Measurements from ENCODE around the gene PRMT7. TPM values are rescaled to one million over a fixed set of nuclear protein-coding genes. Genes with fewer than 3 reads are reported as not detected.

Gene PRMT7
- total RNA-seq, 1 donor from 2014 or later = 32.9 TPM

DNA sequence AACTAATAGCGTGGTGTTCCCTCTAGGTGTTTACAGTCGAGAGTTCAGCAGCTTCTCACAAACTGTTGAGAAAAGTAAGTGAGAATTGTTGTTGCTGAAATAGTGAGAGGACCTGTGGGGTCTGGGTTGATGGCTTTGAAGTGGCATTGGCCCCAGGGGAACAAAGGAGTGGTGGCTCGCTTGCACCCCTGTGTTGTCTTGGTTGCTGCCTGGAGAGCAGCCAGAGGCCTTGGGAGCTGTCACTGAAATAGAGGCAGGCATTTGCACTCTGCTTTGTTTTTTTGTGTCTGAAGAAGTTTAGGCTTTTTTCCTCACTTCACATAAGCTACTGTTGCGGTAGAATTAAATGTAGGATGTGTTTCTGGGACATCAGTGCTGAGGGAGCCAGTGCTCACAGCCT is 36.8 kb downstream of the PRMT7 start:
- no peak for DNase-seq (ENCODE audit: low read depth, low spot score)

DNA sequence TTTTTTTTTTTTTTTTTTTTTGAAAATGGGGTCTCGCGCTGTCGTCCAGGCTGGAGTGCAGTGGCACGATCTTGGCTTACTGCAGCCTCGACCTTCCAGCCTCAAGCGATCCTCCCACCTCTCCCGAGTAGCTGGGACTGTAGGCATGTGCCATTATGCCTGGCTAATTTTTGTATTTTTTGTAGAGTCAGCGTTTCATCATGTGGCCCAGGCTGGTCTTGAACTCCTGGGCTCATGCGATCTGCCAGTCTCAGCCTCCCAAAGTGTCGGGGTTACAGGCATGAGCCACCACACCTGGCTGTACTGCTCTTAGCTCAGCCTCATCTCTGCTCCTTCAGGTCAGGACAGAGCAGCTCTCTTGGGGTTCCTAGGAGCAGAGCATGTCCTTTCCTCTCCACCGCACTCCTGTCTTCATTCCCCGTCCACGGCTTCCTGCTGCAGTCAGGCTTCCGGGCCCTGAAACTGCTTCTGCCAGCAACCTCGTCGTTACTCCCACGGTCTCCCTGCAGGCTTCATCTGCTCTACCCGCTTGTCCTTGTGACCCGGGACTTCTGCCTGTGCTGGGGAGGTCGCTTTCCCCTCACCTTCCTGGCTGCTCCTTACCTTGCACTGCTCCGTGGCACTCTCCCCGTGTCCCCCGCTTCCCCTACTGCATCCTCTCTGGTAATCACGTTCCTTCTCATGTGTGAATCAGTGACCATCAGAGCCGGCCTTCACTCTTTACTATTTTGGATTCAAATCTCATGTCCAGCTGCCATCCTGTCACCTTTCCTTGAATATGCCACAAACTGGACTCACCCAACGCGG is 38.0 kb downstream of the PRMT7 start:
- no peak for DNase-seq (ENCODE audit: low read depth, low spot score)

DNA sequence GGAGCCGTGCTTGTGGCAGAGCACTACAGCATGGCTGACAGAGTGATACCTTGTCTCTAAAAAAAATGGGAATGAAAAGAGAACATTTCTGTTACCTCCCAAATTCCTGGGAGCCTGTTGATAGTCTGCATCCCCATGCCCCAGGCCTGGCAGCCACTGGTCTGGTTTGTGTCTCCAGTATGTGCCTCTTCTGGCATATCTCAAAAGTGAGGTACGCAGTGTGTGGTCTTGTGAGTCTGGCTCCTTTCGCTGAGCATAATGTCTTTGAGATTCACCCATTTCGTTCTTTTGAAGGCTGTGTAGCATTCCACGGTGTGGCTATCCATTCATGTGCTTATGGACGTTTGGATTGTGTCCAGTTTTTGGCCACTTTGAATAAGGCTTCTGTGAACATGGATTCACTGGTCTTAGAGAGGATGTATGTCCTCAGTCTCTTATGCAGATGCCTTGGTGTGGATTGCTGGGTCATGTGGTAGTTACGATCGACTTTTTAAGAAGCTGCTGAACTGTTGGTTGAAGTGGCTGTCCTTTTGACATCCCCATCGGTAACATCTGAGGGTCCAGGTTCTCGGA is 39.1 kb downstream of the PRMT7 start:
- DNase-seq (ENCODE audit: low read depth, low spot score) = no peak

DNA sequence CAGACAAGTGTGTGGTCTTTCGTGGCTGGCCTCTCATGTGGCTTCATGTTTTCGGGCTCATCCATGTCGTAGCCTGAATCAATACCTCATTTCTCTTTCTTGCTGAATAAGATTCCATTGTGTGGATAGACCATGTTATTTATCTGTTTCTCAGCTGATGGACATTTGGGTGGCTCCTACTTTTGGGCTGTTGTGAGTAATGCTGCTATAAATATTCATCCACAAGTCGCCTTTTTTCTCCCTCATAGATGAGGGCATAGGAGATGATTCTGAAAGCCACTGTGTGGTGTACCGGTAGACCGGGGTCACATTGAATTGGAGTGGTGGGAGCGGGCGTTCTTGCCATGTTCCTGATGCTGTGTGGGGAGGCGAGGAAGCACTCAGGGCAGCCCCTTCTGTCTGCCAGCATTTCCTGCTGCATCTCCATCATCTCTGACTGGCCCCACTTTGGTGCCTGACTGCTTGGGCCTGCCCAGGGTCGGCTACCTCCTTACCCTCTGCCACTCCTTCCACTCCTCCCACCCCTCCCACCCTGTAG is 40.1 kb downstream of the PRMT7 start:
- no peak for DNase-seq (ENCODE audit: low read depth, low spot score)

DNA sequence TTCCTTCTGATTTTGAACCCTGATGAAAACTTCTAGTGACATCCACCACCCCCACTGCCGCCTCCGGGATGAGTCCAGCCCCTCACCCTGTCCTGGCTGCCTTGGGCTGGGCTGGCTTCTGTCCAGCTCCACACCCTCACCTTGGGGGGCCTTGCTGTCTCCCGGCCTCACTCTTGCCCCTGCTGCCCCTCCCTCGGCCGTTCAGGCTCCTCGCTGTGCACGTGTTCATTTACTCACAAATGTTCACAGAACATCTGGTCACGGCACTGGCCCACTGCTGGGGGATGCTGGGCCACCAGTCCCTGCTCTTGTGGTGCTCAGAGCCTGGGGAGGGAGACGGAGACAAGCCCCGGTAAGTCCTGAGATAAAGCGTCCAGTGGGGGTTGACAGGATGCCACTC is 40.6 kb downstream of the PRMT7 start:
- DNase-seq (ENCODE audit: low read depth, low spot score) = no peak

DNA sequence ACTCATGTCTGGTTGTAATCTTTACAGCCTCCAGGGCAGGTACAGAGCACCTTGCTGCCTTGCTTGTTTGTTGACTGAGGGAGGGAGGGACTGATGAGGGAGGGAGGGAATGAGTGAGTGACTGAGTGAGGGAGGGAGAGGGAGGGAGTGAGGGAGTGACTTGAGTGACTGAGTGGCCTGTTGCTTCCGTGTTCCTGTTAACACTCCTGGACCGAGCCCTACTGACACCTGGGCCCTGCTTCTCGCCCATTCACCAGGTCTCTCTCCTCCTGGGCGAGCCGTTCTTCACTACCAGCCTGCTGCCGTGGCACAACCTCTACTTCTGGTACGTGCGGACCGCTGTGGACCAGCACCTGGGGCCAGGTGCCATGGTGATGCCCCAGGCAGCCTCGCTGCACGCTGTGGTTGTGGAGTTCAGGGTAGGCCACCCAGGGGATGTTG is 41.2 kb downstream of the PRMT7 start:
- DNase-seq (ENCODE audit: low read depth, low spot score) = no peak

DNA sequence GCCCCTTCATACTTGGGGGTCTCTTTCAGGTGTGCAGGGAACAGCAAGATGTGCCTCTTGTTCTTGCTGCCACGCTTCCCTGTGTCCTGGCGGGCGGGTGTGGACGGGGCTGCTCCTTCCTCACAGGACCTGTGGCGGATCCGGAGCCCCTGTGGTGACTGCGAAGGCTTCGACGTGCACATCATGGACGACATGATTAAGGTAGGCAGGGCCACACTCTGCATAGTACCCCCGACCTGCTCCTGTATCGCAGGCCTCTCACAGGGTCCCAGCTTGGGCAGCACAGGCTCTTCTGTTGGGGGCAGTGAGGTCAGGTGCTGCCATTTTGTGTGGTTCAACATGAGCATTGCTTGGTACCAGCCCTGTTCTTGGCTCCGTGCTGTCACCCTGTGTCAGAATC is 42.5 kb downstream of the PRMT7 start:
- DNase-seq (ENCODE audit: low read depth, low spot score) = no peak

DNA sequence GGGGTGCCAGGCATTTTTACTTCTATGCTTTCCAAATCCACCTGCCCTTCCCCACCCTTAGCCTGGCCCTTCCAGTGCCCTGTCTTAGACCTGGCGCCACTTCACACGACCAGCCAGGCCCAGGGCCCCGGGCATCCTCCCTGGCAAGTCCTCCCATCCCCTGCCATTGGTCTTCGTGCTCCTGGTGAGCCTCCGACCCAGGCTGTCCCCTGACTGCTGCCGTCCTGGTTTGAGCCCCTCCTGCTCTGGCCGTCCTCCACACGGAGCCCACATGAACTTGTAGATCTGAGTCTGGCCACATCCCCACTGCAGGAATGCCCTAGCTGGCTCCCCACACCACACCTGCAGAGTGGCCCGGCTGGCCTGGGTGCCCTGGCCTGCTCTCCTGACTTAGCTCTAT is 44.0 kb downstream of the PRMT7 start:
- DNase-seq (ENCODE audit: low read depth, low spot score) = no peak

DNA sequence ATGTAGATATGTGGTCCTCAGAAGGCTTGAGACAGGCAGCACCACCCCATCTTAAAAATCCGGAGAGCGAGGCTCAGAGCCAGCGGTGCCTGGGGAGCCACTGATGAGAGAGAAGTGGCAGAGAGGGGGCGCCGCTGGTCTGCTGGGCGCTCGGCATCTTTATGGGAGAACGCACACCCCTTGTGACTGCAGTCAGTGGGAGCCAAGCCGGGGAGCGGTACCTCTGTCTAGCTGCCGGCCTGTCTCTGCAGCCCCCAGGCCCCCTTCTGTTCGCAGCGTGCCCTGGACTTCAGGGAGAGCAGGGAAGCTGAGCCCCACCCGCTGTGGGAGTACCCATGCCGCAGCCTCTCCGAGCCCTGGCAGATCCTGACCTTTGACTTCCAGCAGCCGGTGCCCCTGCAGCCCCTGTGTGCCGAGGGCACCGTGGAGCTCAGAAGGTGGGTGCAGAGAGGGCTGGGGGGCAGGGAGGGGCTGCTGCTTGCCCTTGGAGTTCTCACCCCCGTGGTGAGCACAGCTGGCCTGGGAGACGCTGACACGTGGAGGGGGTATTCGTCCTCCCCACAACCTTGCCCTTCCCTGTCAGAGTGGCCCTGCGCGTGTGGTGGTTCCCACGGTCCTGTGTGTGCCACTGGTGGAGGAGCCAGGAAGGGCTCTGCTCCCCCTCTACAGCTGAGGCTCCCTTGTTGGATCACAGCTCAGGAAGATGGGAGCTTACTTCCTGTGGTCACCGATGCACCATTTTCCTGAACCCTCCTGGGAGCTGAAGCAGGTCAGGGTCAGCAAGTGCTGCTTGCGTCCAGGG is 44.8 kb downstream of the PRMT7 start:
- no peak for DNase-seq (ENCODE audit: low read depth, low spot score)

DNA sequence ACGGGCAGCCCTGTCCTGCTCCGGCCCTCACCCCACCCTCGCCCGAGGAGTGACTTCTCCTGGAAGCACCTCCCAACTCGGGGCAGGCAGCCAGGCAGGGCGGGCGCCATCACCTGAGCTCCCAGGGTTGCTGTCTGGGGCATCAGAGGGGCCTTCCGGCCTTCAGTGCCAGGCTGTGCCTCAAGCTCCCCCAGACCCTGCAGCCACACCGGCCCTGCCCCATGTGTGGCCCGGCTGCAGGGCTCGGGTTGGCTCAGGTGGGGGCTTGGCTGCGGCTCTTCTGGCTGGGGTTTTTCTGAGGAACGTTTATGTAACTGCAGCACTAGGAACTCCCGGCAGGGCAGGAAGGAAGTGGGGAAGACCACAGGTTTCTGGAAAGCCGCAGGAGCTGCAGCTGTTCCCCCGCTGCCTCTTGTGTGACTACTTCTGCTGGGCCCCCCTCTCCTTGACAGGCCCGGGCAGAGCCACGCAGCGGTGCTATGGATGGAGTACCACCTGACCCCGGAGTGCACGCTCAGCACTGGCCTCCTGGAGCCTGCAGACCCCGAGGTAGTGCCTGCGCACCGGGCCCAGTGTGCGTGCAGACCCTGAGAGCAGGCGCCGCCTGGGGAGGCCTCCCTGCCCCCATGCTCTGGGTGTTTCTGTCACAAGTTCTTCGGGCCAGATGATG is 45.6 kb downstream of the PRMT7 start:
- no peak for DNase-seq (ENCODE audit: low read depth, low spot score)

DNA sequence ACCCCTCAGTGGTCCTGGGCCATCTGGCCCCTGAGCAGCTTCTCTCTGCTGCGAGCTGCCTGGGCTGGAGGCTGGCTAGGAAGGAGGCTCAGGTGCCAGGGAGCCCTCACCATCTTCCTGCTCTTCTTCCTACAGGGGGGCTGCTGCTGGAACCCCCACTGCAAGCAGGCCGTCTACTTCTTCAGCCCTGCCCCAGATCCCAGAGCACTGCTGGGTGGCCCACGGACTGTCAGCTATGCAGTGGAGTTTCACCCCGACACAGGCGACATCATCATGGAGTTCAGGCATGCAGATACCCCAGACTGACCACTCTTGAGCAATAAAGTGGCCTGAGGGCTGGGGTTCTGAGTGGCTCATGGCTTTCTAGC is 46.1 kb downstream of the PRMT7 start:
- no peak for DNase-seq (ENCODE audit: low read depth, low spot score)

DNA sequence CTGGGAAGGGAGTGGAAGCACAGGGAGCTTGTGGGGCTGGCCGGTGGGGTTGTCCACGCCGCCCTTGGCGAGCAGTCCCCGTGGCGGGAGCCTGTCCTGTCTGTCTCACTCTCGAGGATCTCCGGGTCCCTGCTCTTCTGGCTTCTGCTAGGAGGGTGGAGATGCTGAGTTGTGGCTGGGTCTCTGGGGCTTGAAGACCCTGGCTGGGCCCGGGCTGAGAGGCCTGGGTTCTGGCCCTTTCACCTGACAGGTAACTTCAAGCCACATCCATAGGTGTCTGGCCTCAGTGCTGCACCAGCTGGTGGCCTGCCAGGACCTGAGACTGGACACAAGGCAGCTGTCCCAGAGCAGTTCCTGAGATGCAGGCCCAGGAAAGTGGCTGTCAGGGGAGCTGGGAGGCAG is 46.7 kb downstream of the PRMT7 start:
- no peak for DNase-seq (ENCODE audit: low read depth, low spot score)

DNA sequence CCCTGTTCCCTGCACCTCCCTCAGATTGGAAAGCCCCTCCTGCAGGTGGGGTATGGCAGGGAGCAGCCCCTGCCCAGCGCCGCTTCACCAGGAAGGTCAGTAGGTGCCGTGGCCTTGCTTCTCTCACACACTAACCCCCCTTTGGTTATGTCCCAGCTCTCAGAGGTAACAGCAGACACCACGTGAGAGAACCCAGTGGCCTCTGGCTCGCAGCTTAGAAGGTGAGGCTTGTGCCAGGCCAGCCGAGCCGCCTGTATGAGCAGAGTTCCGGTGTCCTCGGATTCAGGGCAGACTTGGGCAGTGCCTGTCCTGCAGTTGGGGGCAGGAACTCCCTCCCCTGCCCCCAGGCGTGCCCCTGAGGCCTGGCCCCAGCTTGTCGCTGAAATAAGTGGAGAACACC is 47.1 kb downstream of the PRMT7 start:
- no peak for DNase-seq (ENCODE audit: low read depth, low spot score)

DNA sequence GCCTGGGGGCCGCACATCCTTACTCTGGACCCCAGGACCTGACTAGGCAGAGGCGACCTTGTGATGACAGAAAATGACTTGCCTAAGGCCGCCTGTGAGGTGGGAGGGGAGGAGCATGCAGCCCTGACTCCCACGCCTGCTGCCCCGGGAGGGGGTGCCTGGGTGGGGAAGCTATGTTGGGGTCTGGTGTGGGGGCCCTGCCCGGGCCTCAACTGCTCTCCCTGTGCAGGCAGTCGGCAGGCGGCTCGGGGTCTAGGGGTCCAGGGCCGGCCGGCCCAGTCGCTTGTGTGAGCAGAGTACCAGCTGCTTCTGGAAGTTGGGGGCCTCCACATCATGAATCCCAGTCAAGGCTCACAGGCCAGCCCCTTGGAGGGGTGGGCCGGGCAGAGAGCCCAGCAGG is 48.1 kb downstream of the PRMT7 start:
- DNase-seq (ENCODE audit: low read depth, low spot score) = no peak

DNA sequence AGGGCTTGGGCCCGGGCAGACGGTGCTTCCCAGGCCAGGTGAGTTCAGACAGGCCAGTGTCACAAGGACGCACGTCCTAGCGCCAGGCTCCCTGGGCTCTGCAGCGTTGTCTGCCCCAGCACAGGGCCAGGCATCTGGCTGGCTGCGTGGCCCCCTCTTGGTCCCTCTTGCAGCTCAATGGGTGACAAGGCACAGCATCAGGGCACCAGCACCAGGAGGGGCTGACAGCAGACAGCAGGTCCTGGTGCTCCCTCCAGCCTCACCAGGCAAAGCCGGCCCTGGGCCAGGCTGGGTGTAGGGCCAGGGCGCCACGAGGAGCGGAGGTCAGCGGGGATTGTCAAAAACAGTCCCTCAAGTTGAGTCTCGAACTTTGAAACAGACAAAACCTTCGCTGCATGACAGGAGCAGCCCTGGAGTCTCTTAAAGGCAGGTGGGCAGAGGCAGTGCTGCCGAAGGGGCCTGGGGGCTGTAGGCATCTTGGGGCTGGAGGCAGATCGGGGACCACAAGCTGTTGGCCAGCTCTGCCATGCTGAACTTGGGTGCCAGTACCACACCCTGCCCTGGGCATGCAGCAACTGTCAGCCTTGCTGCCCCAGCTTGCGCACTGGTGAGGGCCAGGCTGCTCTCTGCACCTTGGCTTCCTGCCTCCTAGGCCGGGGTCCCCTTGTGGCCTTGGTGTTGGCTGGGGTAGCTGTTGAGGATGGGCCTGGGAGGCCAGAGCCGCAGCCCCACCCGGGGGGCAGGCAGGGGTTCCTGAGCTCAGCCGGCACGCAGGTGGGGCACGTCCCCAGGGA is 48.8 kb downstream of the PRMT7 start:
- no peak for DNase-seq (ENCODE audit: low read depth, low spot score)

DNA sequence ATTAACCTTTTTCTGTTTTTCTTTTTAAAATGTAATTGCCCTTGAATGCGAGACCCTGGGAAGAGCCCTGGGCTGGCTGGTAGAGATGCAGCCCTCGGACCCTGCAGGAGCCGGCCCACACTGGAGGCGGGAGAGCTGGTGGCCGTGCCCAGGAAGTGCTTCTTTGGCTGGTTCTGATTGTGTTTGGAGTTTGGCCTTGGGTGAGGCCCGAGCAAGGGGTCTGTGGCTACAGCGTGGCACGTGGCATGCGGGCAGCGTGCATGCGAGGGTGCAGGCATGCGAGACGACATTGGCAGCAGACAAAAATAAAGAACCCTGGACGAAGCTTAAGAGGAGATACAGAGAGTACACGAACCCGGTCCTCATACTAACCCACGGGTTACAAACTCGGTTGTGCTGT is 49.7 kb downstream of the PRMT7 start:
- DNase-seq (ENCODE audit: low read depth, low spot score) = no peak

DNA sequence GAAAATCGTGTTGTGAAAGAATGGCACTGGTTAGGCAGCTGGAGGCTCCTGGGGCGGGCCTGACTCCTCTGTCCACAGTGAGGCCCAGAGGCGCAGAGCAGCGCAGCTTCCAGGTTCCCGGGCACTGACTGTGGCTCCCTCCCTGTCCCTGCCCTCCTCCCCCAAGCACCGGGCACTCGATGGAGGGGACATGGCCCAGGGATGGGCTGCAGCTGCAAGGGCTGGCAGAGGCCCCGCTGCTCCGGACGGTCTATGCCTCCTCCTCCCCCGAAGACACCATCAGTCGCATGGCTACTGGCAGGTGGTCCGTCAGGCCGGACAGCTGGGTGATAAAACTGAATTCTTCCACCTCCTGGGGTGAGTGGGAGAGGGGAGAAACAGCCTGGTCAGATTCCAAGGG is 50.1 kb downstream of the PRMT7 start:
- no peak for DNase-seq (ENCODE audit: low read depth, low spot score)

DNA sequence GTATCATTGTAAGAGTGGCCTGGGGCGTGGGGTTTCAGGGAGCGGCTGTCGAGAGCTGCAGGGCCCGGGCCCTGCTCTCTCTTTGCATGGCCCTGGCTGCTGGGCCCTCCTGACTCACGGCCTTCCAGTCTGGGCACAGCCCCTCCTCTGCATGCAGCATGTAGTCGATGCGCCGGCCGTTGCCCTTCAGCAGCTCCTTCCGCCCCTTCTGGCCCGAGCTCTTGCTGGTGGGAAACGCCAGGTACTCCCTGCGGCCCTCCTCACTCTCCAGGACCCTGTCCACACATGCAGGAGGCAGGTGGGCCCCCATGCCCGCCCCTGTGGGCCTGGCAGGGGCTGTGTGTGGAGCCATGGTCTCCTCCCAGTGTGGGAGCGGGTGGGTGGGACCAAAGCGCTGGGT is 50.7 kb downstream of the PRMT7 start:
- DNase-seq (ENCODE audit: low read depth, low spot score) = no peak

DNA sequence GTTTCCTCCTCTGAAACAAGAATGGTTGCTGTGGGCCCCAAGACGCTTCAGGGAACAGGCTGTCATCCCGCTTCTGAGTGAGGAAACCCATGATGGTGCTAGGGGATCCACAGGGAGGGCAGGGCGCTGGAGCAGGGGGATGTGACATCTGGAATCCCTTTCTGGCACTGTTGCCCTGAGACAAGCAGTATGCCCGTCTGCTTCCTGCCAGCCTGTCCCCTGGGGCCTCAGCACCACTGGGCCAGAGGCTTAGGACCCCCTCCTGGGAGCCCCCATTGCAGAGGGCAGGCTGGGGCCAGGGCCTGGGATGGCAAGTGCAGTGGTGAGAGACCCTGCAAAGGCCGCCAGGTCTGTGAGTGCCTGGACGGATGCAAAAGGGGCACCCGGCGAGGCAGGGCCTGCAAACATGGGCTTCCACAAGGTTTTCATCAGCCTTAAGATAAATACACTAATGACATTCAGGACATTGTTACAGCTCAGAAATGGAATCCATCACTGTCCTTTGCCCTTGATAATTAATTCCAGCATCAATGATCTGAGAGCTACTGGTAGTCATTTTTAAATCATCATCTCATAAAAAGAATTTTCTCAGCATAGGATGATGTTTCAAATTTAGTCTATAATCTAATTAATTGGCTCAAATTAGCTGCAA is 51.6 kb downstream of the PRMT7 start:
- no peak for DNase-seq (ENCODE audit: low read depth, low spot score)

DNA sequence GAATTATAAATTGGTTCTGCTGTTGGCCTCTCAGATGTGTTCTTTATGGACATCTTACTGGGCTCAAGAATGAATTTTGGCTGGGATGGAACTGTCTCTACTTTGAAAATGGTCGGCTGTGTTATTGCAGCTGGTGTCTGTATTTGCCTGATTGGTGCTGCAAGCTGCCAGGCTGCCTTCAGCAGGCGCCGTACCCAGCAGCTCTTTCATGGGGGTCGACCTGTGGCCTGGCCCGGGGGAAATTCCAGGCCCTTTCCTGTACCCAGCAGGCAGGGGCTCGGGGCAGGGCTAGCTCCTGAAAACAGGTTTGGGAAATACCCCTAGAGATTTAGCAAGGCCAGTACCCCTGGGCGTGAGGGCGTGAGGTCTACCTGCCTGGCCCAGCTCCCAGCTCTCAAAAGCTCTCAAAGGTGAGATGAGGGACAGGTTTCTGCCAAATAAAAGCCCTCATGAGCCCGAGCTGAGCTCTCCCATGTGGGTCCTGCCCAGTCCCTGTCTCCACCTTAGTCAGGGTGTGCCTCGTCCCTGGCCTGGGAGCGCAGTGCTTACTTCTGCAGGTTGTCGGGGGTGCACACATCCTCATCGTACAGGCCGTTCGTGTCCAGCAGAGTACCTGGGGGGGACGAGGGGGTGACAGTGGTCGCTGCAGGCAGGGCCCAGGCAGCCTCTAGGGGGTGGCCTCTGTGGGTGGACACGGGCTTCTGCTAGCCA is 52.3 kb downstream of the PRMT7 start:
- no peak for DNase-seq (ENCODE audit: low read depth, low spot score)
